ENCODE measurements around the gene PRTG.

GRCh38 chr15:55599439-55599838 lies 143.5 kb downstream of the PRTG start:
- TF ChIP-seq CTCF (IDR thresholded peaks at IDR 0.05; ENCODE audit: extremely low read depth in 1 of 2, insufficient read depth in 1 of 2, low read depth in 1 of 2, low read length in 2 of 2), result no peak
- no peak for TF ChIP-seq EZH2 (IDR thresholded peaks at IDR 0.05; ENCODE audit: borderline replicate concordance, low read depth, low read length, severe bottlenecking)
- no peak for TF ChIP-seq MYC (IDR thresholded peaks at IDR 0.05; ENCODE audit: low read depth, low read length)
- no peak for TF ChIP-seq POLR2A (IDR thresholded peaks at IDR 0.05; ENCODE audit: low read depth, low read length)
- no peak for TF ChIP-seq POLR2AphosphoS5 (IDR thresholded peaks at IDR 0.05; ENCODE audit: insufficient read depth, low read depth, low read length)
- TF ChIP-seq JUN (IDR thresholded peaks at IDR 0.05; ENCODE audit: borderline replicate concordance, insufficient read depth, insufficient read length, low read depth), result no peak
- TF ChIP-seq GATA2 (IDR thresholded peaks at IDR 0.05; ENCODE audit: insufficient read depth, insufficient read length, low read depth, low read length), result no peak

Data from endothelial cell of umbilical vein (primary cell).